Suprapubic skin (tissue), 4 donors: ENCODE measurements around the gene FHIP2A.

Source experiments
- POLR2A ChIP-seq, 2 donors: fragments of 450-650 bp; IDR thresholded peaks; one replicate each; pipeline ENCODE4 v1.6.1; 2017; ENCODE audit warnings: antibody characterized with exemption in 2 of 2, mild to moderate bottlenecking in 2 of 2, moderate library complexity in 2 of 2
- POLR2AphosphoS5 ChIP-seq, 3 donors: sonication (generic); formaldehyde crosslinking; IDR thresholded peaks; one replicate each; pipeline ENCODE4 v1.6.1; 2017; ENCODE audit warnings: antibody characterized with exemption in 3 of 3
- TF ChIP-seq, protein P1 (sequence below), 2 donors: fragments of 200-600 bp in 1 of 2; fragments of 450-650 bp in 1 of 2; sonication (generic) in 1 of 2; IDR thresholded peaks; one replicate each; pipeline ENCODE4 v1.5.1; 2016 to 2019; ENCODE audit warnings: antibody characterized with exemption in 2 of 2, mild to moderate bottlenecking in 1 of 2, moderate library complexity in 1 of 2

DNA sequence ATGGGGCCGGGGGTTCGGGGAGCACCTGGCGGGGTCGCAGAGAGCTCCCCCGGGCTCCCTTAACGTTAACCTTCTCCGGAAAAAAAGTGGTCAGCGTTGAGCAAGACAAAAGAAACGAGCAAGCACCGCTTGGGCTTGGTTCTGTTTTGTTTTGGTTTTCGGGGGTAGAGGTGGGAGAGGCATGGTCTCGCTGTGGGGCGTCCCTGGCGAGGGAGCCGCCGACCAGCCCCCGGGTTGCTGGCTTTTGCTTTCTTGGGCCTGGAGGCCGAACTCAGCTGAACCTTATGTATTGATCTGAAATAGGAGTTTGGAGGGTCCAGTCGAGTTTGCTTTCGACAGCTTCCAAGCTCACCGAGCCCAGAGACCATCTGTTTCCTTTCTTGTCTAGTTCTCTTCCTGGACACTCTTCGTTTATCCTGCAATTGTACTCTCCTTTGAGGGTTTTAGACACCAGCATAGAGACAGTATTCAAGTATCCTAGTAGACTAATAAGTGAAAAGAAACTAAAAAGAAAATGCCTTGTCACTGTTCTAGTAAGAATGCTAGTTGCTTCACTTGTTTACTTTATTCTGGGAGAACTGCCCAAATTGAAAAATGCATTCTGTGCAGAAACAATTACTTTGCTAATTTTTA lies 980 bp downstream of the FHIP2A start:
- TF ChIP-seq, protein P1, sequence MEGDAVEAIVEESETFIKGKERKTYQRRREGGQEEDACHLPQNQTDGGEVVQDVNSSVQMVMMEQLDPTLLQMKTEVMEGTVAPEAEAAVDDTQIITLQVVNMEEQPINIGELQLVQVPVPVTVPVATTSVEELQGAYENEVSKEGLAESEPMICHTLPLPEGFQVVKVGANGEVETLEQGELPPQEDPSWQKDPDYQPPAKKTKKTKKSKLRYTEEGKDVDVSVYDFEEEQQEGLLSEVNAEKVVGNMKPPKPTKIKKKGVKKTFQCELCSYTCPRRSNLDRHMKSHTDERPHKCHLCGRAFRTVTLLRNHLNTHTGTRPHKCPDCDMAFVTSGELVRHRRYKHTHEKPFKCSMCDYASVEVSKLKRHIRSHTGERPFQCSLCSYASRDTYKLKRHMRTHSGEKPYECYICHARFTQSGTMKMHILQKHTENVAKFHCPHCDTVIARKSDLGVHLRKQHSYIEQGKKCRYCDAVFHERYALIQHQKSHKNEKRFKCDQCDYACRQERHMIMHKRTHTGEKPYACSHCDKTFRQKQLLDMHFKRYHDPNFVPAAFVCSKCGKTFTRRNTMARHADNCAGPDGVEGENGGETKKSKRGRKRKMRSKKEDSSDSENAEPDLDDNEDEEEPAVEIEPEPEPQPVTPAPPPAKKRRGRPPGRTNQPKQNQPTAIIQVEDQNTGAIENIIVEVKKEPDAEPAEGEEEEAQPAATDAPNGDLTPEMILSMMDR (IDR thresholded peaks at IDR 0.05): no peak
- TF ChIP-seq POLR2A (IDR thresholded peaks at IDR 0.05) (peak in 1 of 2 donors; percentile 28), POLR2AphosphoS5 (IDR thresholded peaks at IDR 0.05) (no peak)
